ENCODE measurements around the gene RIPK3.

RIPK3 gene

GRCh38 chr14:24353559-24354481 lies 14.0 kb upstream of the RIPK3 start:
- H3K4me3 ChIP-seq (ENCODE audit: low read depth, low read length), result no peak overlapping the region
- no peak for TF ChIP-seq CTCF (IDR thresholded peaks at IDR 0.05; ENCODE audit: low read depth, low read length)

- no peak for TF ChIP-seq CTCF (IDR thresholded peaks at IDR 0.05; ENCODE audit: low read depth, low read length)
- no peak overlapping the region for H3K4me3 ChIP-seq (ENCODE audit: low read depth, low read length)
These were observed 11.7 kb upstream of the RIPK3 start for GRCh38 chr14:24351517-24351916.

- no peak overlapping the region for H3K4me3 ChIP-seq (ENCODE audit: low read depth, low read length)
- no peak for TF ChIP-seq CTCF (IDR thresholded peaks at IDR 0.05; ENCODE audit: low read depth, low read length)
These were observed 10.0 kb upstream of the RIPK3 start for GRCh38 chr14:24349742-24350141.

- H3K4me3 ChIP-seq (ENCODE audit: low read depth, low read length), result no peak overlapping the region
- no peak for TF ChIP-seq CTCF (IDR thresholded peaks at IDR 0.05; ENCODE audit: low read depth, low read length)
These were observed 8.4 kb upstream of the RIPK3 start for GRCh38 chr14:24348186-24348585.

GRCh38 chr14:24347134-24347533 lies 7.3 kb upstream of the RIPK3 start:
- no peak overlapping the region for H3K4me3 ChIP-seq (ENCODE audit: low read depth, low read length)
- no peak for TF ChIP-seq CTCF (IDR thresholded peaks at IDR 0.05; ENCODE audit: low read depth, low read length)

- no peak overlapping the region for H3K4me3 ChIP-seq (ENCODE audit: low read depth, low read length)
- TF ChIP-seq CTCF (IDR thresholded peaks at IDR 0.05; ENCODE audit: low read depth, low read length), result no peak
These were observed 4.2 kb upstream of the RIPK3 start for GRCh38 chr14:24343795-24344660.

- TF ChIP-seq CTCF (IDR thresholded peaks at IDR 0.05; ENCODE audit: low read depth, low read length), result no peak
- no peak overlapping the region for H3K4me3 ChIP-seq (ENCODE audit: low read depth, low read length)
These were observed 3.1 kb upstream of the RIPK3 start for GRCh38 chr14:24342889-24343288.
